ENCODE measurements around the gene ADCY3. TPM values are rescaled to one million over a fixed set of nuclear protein-coding genes. Genes with fewer than 3 reads are reported as not detected.

Gene ADCY3
- total and polyA plus RNA-seq, 10 of the 15 experiments (the other 5 are each of a cell fraction or from before 2014, with no cell fraction given), result 2.8 to 102 (median 50.4) TPM

DNA sequence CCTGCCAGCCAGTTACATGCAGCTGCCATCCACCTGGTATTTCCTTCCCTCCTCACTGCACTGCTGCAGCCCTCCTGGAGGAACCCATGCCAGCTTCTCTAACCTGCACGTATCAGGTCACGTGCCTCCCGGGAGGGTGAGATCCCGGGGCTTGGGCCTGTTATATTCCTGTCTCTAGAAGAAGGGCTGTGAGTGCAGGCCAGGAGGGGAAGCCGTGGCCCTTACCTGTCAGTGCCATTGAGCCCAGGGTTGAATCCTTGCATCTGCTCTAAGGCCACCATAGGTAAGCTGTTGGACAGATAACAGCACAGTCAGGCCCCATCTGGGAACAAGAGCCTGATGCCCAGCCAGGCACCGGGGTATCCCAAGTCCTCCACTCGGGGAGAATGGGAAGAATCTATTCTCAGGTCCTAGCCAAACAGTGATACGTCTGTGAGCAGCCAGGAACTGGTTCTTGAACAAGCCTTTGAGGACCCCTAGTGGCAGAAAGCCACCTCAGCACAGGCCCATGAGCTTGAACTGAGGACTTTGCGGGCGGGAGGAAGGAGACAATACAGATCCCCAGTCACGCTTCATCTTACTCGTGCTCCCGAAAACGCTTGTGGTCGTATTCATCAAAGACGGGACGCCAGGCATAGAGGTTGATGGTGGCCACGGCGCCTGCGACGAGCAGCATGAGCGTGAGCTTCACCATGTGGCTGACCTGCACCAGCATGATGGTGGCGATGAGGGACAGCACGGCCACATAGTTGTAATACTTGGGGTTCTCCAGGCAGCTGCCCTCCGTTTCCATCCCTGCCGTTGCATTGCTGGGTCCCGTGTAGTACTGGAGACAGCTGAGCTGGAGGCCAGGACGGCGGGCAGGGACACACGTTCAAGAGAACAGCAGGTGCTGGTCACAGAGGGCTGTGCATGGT, 92.5 kb downstream of the ADCY3 start:
- H3K27ac ChIP-seq (ENCODE audit: control insufficient read depth, insufficient read depth), result no peak overlapping the region
- POLR2A ChIA-PET, result interaction anchor here (1.0 to 1.8 kb wide), 3 partner anchors 18 to 419 kb away, joined by 3 to 9 read pairs (median 5); no protein-coding TSS in a partner anchor
- TF ChIP-seq, protein P1, sequence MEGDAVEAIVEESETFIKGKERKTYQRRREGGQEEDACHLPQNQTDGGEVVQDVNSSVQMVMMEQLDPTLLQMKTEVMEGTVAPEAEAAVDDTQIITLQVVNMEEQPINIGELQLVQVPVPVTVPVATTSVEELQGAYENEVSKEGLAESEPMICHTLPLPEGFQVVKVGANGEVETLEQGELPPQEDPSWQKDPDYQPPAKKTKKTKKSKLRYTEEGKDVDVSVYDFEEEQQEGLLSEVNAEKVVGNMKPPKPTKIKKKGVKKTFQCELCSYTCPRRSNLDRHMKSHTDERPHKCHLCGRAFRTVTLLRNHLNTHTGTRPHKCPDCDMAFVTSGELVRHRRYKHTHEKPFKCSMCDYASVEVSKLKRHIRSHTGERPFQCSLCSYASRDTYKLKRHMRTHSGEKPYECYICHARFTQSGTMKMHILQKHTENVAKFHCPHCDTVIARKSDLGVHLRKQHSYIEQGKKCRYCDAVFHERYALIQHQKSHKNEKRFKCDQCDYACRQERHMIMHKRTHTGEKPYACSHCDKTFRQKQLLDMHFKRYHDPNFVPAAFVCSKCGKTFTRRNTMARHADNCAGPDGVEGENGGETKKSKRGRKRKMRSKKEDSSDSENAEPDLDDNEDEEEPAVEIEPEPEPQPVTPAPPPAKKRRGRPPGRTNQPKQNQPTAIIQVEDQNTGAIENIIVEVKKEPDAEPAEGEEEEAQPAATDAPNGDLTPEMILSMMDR (IDR thresholded peaks at IDR 0.05 in 2 of 3, conservative IDR thresholded peaks at IDR 0.05 in 1 of 3; ENCODE audit: control insufficient read depth in 2 of 3, extremely low read depth in 1 of 3, insufficient read depth in 1 of 3, low read depth in 3 of 3, low read length in 3 of 3), result peak; percentile 92 to 97 (median 92)
- TF ChIP-seq BHLHE40 (IDR thresholded peaks at IDR 0.05; ENCODE audit: borderline replicate concordance in 1 of 2, low read depth in 2 of 2, low read length in 1 of 2) (0 out of 4 replicates have a peak, but pooled peaks of 1 of the 2 experiments have one; percentile 53), RAD21 (IDR thresholded peaks at IDR 0.05; ENCODE audit: insufficient read depth, low read depth, low read length) (peak; percentile 95), CHD1 (IDR thresholded peaks at IDR 0.05; ENCODE audit: low read depth, low read length) (no peak), SMC3 (IDR thresholded peaks at IDR 0.05; ENCODE audit: borderline replicate concordance, low read length) (peak; percentile 93), NFXL1 (IDR thresholded peaks at IDR 0.05; ENCODE audit: borderline replicate concordance) (peak; percentile 59; the same call in 1 of the 2 replicates), IRF4 (IDR thresholded peaks at IDR 0.05; ENCODE audit: low read depth, low read length) (0 out of 2 replicates have a peak, but pooled peaks have one; percentile 7), POLR2A (IDR thresholded peaks at IDR 0.05; ENCODE audit: low read depth, low read length) (peak; percentile 40; the same call in 1 of the 2 replicates), YY1 (IDR thresholded peaks at IDR 0.05; ENCODE audit: low read depth, low read length) (peak; percentile 59; the same call in 1 of the 2 replicates), MTA3 (IDR thresholded peaks at IDR 0.05; ENCODE audit: borderline replicate concordance, low read length) (no peak; the same call in 1 of the 2 replicates)

More for the DNA sequence above, 92.5 kb downstream of the ADCY3 start:
- Histone ChIP-seq H3K9ac (ENCODE audit: control insufficient read depth, insufficient read depth, low read length) (no peak overlapping the region), H3K27me3 (replicated peaks in 1 of 2; ENCODE audit: control insufficient read depth in 2 of 2, insufficient read depth in 2 of 2, low read length in 1 of 2) (no peaks in the 10 kb centered on the region), H3K4me2 (ENCODE audit: control insufficient read depth, insufficient read depth) (no peak overlapping the region), H3K36me3 (ENCODE audit: control insufficient read depth in 2 of 2, insufficient read depth in 2 of 2, low read length in 1 of 2) (peaks cover 11 to 12% of the 10 kb centered on the region in 2 experiments; a peak in 3 of 4 replicates), H3K79me2 (ENCODE audit: control insufficient read depth, insufficient read depth, low read length) (no peaks in the 10 kb centered on the region), H3K4me1 (ENCODE audit: control insufficient read depth, insufficient read depth, low read length) (no peaks in the 10 kb centered on the region; the same call in 1 of the 2 replicates), H3K4me3 (no peak overlapping the region), H2AFZ (ENCODE audit: control insufficient read depth, low read depth, low read length) (no peak overlapping the region), H3K9me3 (replicated peaks; ENCODE audit: control insufficient read depth, insufficient read depth, low read length) (no peaks in the 10 kb centered on the region), H4K20me1 (ENCODE audit: control insufficient read depth, insufficient read depth) (no peaks in the 10 kb centered on the region; the same call in 1 of the 2 replicates)
- intact Hi-C loops (cut with micrococcal nuclease; ENCODE audit: unreplicated experiment), result loop anchor here (1.0 to 10.0 kb wide), 5 partner anchors 35 to 417 kb away; partner anchors contain the start of genes CENPO and PTRHD1
- in situ Hi-C loops (cut with MboI), result loop anchor here (5.0 kb wide), 1 partner anchor 420 kb away; no protein-coding TSS in a partner anchor
- FAIRE-seq (peak; percentile 88), DNase-seq (ENCODE audit: low read depth, low spot score) (peak; percentile 24), ATAC-seq (peak; percentile 96)
- ChIA-PET CTCF (interaction anchor here (0.6 to 7.7 kb wide), 49 partner anchors 8 to 607 kb away, joined by 3 to 124 read pairs (median 4); partner anchors contain the start of genes CENPO and PTRHD1), SMC1A (ENCODE audit: uncharacterized antibody, unreplicated experiment) (interaction anchor here (0.7 to 5.4 kb wide), 12 partner anchors 17 to 423 kb away, joined by 3 to 55 read pairs (median 4); no protein-coding TSS in a partner anchor), RAD21 (ENCODE audit: unreplicated experiment) (interaction anchor here (0.6 to 5.9 kb wide), 15 partner anchors 15 to 418 kb away, joined by 3 to 66 read pairs (median 4); no protein-coding TSS in a partner anchor)
- BruUV-seq (replicated peaks), result no TSS peak
- 48% methylated on average over 30 of the region's 30 CpGs for WGBS (ENCODE audit: insufficient coverage, insufficient replicate concordance, low lambda C conversion rate, missing lambda C conversion rate)
